Activated CD4-positive, alpha-beta T cell treated with anti-CD3 and anti-CD28 coated beads for 4 hours (primary cell): ENCODE results near the gene NPPC.
"Not testable (repeated sequence)": the region's sequence is repeated elsewhere in the genome, so short reads cannot be mapped to it uniquely, and the experiment has no call there.

Experiments
- DNase-seq, 2 donors: peaks; one replicate each; pipeline ENCODE4 v3.0.0-alpha.2; 2020

NPPC gene

DNA sequence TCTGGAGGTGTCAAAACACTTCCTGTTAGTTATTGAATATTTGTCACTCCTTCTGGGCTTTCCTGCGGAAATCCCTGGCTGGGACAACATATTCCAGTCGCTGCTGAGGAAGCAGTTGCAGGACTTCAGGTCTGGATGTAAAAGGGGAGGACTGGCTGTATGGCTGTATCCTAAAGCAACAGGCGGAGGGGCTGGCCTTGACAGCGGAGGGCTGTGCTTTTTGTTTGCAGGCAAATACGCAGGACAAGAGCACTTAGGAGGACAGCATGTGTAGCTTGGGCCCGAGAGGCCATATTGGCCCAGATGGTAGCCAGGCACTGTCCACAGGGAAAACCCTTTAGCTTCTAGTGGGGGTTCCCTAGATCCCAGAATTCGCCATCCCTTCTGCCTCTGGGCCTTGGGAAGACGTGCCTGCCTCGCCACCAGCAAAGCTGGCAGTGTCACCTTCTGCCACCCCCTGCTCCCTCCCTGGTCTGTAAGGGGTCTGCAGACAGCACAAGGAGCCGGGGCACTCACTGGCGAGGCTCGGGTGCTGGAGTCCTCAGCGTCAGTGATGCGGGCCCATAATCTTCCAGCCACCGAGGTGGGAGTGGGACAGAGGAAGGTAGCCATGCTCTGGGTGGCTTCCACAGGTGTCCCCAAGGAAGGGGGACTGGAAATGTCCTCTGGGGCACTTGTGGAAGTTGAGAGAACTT, 6.7 kb downstream of the NPPC start:
- DNase-seq, result no peak

DNA sequence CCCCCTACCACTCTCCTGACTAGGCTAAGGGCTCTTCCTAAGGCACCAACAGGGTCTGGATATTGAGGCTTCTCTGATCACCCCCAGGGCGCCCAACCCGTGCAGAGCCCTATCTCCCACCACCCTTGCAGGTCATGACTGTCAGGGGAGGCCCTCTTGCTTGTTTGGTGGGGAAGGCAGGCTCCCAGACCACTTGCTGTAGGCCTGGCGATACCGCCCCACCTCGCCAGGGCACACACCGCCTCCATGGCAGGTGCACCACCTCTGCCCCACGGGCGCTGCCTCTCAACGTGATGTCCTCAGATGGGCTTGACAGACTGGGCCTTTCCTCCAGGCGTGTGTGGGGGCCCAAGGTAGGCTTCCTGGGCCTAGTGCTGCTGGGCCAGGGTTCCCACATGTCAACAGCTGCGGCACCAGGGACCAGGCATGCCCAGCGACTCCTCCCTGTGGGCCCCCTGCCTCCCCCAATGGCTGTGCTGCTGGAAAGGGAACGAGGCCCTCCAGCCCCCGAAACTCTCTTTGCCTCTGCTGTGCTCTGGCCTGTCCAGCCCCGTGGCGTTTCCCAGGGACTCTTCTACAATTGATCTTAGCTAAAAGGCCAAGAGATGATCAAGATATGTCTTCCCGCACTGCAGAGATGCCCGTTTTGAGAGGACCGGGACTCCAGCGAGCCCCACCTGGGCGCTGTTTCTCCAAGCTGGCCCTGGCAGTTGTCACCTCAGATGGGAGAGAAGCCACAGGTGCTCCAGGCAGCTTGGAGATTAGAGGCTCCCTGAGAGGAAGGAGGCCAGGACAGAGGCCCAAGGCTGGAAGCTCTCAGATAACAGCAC, 7.5 kb downstream of the NPPC start:
- DNase-seq, result no peak

DNA sequence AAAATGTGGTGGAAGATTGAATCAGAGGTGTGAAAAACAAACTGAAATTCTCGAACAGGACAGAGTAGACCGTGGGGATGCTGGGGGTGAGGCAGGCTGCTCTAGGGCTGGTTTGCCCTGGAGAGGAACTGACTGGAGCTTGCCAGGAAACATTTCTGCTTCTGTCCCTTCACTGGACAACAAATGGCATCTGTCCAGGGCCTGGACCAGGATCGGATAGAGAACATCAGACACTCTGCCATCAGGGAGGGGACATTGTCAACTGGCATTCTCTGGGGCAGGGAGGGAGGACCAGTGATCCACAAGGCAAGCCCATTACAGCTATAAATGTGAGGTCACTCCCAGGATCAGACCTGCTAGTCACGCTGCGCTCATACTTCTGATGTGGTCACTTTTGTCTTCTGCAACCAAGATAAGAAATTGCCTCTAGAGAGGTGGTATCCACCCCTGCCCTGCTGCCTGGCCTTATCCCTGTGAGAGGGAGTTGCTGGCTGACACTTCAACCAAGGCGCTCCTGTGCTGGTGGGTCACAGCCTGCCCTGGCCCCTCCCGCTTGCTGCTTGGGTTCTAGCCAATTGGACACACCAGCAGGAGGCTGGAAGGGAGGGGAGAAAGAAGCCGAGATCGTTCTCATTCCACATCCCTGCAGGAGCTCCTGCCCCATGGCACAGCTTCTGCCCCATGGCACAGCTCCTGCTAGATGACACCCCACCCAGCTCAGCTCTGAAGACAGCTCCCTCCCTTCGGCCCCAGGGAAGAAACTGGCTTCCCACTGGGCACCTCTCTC, 8.7 kb downstream of the NPPC start:
- DNase-seq, result no peak

DNA sequence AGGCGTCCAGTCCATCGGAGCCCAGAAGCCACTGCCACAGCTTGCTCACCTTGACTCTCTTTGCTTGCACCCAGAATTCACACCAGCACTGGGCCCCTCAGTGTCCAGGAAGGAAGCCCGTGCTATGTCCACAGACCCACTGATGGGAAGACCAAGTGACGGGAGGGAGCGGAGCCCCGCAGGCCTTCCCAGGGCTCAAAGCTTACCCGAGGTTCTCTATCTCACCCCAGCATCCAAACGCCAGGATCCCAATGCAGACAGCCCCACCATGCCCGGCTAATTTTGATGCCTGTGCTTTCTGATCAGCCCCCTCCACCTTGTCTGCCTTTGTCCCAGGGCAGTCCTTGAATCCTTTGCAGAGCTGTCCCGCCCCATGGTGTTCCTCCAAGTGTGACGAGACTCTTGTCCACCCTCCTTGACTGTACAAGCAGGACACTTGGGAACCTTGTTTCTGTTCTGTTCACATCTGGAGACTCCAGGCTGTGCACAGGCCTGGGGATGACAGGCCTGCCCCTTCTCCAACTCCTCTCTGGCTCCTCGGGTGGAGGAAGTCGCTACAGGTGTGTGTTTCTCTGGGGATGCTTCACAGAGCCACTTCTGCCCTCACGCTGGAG, 12.0 kb downstream of the NPPC start:
- no peak for DNase-seq

DNA sequence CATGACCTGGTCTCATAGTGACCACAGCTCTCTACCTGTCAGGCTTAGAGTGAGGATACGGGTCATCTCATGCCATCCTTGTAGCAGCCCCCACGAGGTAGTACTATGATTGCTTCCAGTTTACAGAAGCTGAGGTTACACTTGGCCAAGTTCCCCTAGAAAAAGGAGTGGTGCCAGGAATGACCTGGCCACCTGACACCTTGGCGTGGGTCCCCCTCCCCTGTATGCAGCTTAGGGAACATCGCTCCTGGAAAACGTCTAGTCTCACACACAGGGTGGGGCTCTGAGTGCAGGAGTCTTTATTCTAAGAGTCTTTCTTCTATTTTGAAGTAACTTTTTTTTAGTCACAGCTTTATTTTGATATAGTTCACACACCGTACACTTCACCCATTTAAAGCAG, 14.8 kb downstream of the NPPC start:
- no peak for DNase-seq

DNA sequence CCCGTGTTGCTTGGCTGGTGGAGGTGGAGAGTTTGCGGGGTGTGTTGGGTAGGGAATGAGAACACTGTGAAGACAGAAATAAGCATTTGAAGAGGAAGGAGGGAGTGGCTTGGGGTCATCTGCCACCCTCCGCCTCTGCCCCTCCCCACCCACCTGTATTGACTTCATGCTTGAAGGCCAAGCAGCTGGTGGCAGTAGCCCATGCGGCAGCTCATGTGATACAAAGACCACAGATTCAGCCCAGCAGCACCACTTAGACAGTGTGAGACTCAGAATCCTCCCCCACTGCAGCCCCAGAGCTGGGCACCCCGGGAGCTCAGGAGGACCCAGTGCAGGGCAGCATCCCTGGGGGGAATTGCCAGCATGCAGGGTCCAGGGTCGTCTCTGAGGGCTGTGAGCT, 15.4 kb downstream of the NPPC start:
- DNase-seq, result no peak

DNA sequence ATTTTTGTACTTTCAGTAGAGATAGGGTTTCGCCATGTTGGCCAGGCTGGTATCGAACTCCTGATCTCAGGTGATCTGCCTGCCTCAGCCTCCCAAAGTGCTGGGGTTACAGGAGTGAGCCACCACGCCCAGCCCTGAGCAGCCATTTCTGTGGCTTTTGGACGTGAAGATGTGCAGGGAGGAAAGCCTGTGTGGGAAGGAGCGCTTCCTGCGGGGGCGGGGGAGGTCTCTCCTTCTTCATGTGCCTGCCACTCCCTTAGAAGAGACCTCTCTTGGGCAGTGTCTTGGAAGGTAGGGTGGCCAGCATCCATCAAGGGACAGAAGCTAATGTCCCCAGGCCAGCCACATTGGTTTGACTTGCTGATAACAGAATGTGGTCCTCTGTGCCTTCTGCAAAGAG, 16.0 kb downstream of the NPPC start:
- DNase-seq, result not testable (repeated sequence)

DNA sequence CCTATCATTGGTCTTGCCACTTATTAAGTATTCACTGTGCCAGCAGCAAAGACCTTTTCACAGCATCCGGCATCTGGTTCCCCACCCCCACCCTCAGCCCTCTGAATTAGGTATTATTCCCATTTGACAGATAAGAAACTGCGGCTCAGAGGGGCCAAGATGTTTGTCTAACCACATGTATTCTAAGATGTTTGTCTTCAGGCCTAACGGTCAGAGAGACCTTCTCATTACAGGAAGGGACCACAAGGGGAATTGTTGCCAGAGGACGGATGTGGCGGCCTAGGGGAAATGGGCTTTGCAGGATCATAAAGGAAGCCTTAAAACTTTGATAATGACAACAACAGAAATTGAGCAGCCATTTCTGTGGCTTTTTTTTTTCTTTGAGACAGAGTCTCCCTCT, 16.6 kb downstream of the NPPC start:
- DNase-seq, result no peak

DNA sequence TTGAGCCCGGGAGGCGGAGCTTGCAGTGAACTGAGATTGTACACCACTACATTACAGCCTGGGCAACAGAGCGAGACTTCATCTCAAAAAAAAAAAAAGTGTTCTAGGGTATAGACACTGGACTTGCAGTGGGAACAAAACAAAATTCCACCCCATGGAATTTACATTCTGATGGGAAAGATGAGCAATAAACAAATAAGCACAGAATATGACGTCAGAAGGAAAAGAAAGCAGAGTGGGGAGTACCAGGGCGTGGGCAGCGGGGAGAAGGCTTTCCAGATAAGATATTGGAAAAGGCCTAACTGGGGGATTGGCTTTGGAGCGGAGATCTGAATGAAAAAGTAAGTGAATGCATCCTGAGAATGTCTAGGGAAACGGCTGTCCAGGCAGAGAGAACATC, 17.6 kb downstream of the NPPC start:
- DNase-seq, result no peak

DNA sequence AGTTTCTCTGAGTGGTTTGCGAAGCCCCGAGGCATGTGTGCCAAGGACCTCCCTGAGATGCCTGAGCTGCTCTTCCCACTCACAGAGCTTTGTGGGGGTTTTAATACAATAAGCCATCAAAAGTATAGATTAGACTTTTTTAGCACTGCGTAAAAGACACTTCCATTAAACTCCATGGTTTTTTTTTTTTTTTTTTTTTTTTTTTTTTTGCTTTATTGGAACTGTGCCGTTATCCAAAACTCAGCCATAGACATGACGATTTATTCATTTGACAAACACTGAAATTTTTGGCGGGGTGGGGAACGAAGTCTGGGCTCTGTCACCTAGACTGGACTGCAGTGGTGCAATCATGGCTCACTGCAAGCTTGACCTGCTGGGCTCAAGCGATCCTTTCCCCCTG, 18.4 kb downstream of the NPPC start:
- DNase-seq, result no peak

DNA sequence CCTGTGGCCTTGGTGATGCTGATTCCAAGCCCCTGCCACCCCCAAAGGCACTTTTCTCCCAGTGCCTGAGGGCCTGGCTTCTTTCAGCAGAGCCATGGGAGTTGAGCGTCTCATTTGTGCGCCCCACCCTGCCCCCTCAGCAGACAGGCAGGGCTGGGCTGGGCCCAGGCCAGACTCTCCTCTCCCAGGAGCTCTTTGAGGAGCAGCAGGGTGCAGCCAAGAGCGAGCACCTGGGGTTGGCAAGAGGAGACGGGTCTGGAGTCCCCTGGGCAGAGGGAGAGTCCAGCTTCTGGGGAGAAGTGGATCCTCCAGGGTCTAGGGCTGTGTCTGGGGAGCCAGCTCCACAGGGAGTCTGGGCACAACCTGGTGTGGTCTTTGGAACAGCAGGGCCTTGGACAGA, 21.2 kb downstream of the NPPC start:
- no peak for DNase-seq

DNA sequence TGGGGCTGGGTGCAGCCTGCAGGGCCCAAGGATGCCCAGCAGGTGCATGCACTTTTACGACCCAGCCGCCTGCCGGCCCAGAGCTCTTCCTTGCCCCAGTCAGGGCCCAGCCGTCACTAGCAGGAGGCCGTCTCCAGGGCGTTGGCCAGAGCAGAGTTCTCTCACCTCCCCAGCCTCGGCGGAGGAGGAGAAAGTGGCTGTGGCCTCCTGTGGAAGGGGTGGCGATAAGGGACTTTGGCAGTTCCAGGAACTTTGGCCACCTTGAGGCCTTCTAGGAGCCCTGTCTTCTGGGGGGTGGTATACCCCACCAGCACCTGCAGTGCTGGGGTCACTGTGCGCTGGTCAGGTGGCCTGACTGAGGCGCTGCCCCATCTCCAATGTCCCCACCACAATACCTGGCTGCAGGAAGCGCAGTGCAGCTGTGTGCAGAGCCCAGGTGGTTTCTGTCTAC, 22.0 kb downstream of the NPPC start:
- no peak for DNase-seq

DNA sequence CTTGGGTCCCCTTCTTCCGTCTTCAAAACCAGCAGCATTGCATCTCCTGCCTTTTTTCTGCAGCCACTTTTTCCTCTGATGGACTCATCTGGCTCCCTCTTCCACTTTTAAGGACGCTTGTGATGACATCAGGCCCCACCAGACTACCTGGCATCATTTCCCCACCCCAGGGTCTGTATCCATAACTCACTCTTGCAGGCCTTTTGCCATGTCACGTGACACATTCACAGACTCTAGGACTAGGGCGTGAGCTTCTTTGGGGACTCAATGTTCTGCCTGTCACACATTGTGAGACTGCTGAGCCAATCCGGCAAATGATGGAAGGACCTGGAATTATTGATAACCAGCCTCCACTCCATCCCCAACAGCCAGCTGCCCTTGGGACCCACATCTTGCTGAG, 23.6 kb downstream of the NPPC start:
- no peak for DNase-seq

DNA sequence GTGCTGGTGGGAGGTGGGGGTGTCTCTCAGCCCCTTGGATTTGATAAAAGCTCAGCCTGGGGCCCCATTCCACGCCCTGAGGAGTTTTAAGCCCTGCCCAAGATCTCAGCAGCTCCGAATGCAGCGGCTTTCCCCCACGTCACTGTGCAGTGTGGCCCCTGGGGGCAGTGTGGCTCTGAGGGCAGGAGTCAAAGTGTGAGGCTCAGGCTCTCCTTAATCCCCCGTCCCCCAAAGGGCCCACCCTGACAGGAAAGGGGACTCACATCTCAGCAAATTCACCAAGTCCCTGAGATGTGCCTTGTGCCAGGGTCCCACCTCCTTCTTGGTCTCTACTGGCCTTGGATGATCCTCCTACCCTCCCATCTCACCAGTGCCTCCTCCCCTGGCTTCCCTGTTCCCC, 25.2 kb downstream of the NPPC start:
- DNase-seq, result no peak

DNA sequence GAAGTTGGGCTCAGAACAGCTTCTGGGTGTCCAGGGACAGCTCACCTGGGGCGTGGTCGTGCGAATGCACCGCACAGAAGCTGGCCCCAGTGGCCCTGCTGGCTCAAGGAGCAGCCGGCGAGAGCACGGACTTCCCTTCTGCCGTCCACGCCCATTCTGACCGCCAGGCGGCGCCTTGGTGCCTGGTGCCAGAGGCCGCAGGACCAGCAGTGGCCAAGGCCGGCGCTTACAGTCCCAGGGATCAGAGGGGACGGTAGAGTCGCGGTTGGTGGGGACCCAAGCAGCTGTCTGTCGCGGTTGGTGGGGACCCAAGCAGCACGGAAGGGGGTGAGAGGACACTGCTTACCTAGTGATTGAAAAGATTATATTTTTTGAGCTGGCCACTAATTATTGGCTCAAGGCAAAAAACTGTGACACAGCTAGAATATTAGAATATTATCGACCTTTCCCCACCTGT, 25.7 kb downstream of the NPPC start:
- DNase-seq, result peak; percentile 28 to 48

DNA sequence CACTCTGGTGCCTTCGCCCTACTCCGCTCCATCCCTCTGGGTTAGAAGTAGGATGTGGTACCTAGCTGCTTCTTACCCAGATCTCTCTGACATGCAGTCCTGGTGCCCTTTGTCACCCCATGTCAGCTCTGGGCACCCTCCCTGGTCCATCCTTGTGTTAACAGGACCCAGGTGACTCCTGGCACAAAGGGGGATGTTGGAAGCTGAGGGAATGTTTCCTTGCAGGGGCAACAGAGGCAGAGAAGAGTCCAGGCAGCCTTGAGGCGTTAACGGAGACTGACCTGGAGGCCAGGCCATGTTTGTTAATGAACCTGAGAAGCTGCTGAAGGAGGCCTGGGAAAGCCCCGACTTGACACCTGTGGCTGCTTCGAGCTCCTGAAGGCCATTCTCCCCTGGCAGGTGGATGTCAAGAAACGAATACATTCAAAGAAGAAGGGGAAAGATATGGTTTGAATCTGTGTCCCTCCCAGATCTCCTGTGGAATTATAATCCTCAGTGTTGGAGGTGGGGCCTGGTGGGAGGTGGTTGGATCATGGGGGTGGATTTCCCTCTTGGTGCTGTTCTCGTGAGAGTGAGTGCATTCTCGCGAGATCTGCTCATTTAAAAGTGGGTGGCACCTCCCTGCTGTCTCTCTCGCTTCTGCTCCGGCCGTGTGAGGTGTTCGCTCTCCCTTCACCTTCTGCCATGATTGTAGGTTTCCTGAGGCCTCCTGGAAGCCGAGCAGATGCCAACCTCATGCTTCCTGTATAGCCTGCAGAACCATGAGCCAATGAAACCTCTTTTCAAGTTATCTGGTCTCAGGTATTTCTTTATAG, 31.4 kb downstream of the NPPC start:
- no peak for DNase-seq

DNA sequence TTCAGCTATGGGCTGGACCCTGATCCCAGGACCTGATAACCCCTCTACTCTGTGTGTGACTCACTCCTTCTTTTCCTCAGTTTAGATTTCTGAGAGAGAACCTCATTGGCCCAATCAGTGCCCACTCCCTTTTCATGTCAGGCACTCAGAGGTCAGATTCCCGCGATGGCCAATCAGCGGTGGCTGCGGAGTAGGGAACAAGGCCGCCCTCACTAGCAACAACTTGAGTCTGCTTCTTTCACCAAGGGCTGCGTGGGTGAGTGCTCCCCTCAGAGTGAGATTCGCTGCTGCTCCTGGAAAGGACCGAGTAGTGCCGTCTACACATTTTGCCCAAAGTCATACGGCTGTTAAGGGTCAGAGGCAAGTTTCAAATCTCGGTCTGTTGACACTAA, 34.7 kb downstream of the NPPC start:
- DNase-seq, result no peak

DNA sequence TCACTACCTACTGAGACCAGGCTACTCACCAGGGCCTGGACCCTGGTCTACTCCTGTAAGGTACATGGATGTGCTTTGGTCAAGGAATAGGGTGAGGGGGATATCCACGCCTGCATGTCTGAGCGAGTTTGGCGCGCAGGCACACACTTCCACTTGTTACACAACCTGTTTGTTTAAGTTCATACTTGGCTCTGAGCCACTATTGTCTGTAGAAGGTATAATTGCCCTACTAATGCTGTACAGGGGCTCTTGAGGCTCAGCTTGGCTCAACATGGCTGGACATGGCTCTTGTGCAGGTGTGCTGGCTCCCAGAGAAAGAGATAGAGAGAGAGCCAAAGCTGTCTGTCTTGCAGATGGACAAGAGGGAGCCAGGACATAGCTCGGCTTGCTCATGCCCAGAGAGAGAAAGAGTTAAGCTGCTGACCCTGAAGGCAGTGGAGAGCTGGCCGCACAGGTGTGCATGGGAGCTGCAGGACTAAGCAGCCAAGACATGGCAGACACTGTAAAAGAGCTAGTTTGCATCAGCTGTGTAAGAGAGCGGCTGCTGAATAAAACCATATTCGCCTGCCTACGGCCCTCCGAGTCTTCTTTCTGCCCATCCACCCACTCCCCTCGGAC, 35.2 kb downstream of the NPPC start:
- no peak for DNase-seq

DNA sequence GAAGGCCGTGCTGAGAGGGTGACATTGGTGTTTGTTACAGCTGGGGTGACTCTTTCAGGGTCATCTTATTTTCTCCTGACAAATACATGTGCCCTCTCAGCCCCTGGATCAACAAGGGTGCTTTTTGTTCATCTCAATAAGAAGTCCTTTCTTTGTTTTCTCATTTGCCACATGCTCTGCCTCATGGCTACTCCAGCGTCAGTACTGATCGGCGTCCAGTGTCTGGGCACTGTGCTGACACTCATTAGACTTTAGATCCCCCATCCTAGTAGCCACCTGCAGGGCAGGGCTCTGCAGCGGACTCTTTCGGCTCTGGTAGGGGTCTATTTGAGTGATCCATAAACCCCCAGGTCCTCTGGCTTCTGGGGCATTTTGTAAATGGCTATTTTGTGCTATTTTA, 38.4 kb downstream of the NPPC start:
- no peak for DNase-seq

DNA sequence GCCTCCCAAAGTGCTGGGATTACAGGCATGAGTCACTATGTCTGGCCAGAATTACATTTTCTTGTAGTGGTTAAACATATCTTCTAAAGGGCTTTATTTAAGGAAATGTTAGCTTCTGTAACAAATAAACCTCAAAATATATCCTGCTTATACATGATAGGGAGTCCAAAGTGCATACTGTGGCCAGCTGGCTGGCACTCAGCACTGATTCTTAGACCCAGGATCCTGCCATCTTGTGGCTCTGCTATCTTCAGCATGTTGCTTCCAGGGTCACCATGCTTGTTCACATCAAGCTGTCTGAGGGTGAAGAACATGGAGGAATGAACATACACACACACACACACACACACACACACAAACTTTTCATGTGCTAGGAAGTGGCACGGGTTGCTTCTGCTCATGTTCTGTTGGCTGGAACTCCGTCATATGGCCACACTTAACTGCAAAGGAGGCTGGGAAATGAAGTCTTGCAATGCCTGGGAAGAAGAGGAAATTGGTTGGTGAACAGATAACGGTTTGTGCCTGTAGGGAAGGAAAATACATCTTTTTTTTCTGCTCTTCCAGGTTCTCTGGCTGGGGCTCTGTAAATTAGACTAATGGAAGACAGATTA, 40.0 kb downstream of the NPPC start:
- no peak for DNase-seq

DNA sequence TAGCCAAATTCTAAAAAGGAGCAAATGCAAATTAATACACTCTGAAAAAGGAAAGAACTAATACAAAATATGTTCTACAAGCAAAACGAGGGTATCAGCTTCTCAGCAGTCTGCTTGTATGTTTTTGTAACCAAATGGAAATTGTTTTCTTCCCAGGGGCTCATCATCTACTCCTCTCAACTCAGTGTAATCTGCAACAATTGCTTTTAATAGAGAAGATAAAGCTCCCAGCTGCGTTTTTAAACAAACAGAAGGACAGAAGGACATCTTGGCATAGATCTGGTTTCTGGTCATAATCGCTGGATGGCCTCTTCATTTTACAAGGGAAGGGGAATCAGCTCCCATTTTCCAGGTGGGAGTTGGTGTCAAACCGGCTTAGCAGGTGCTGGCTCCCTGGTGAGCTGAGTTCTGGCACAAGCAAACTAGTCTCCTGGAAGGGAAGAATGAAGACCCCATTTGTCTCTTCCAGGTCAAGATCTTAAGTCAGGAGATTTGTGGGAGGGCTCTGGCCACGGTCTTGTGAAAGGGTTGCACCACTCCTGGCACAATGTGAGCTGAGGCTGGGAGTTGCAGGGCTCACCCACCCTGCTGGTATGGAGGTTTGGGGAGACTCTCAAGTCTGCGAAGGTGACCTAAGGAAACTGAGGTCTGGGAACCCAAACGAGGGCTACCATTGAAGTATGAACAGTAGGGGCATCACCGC, 41.6 kb downstream of the NPPC start:
- DNase-seq, result no peak
